ENCODE data around the gene PTAFR. TPM values are rescaled to one million over a fixed set of nuclear protein-coding genes. Genes with fewer than 3 reads are reported as not detected.

PTAFR gene, protein sequence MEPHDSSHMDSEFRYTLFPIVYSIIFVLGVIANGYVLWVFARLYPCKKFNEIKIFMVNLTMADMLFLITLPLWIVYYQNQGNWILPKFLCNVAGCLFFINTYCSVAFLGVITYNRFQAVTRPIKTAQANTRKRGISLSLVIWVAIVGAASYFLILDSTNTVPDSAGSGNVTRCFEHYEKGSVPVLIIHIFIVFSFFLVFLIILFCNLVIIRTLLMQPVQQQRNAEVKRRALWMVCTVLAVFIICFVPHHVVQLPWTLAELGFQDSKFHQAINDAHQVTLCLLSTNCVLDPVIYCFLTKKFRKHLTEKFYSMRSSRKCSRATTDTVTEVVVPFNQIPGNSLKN
- under 1 TPM; 0.20 to 0.56 TPM for total RNA-seq

- ChIA-PET POLR2A (no interaction called here), CTCF (no interaction called here)
- Mint-ChIP-seq H3K4me3 (no peak within 1 kb of the TSS), H3K27me3 (peaks cover 70% of the 10 kb centered on the region), H3K36me3 (ENCODE audit: low read depth) (peaks cover 3% of the 10 kb centered on the region), H3K9me3 (no peaks in the 10 kb centered on the region), H3K27ac (no peak within 1 kb of the TSS), H3K4me1 (peaks cover 32% of the 10 kb centered on the region)
- no peak for DNase-seq
Observed at GRCh38 chr1:28176492-28177470, at the start of gene PTAFR. PTAFR (minus strand) TSS chr1:28176690; CDS start chr1:28151021, 25,669 bp downstream.

DNA sequence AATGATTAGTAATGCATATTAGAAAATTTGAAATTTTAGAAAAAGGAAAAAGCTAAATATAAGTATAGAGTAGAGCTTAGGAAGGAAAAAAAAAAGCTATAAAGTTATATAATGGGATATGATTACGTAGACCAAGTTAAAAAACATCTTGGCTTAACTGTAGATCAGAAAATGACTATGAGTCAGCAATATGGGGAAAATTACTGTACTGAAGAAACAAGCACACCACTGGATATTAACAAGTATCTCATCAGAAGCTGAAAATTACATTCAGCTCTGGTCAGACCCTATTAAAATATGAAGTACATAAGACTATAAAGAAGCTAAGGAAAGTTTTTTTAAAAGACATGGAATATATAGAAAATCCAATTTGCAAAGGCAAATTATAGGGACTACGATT is 36.8 kb upstream of the PTAFR start:
- peaks cover 22% of the 10 kb centered on the region for H3K36me3 Mint-ChIP-seq (ENCODE audit: low read depth)
- POLR2A ChIA-PET, result no interaction called here

GRCh38 chr1:28209700-28210099 is 33.2 kb upstream of the PTAFR start:
- Mint-ChIP-seq H3K27me3 (no peaks in the 10 kb centered on the region), H3K27ac (no peak overlapping the region), H3K4me3 (no peak overlapping the region), H3K4me1 (peaks cover 11% of the 10 kb centered on the region), H3K36me3 (ENCODE audit: low read depth) (peaks cover 30% of the 10 kb centered on the region), H3K9me3 (no peaks in the 10 kb centered on the region)
- DNase-seq, result no peak
- CTCF ChIA-PET, result interaction anchor here (0.9 to 1.9 kb wide), 8 partner anchors 9 to 304 kb away, joined by 4 to 20 read pairs (median 4); partner anchors contain the start of gene EYA3
- POLR2A ChIA-PET, result no interaction called here

More for the DNA sequence above, 36.8 kb upstream of the PTAFR start:
- no peak overlapping the region for H3K4me3 Mint-ChIP-seq
- no peaks in the 10 kb centered on the region for H3K9me3 Mint-ChIP-seq
- no peak overlapping the region for H3K27ac Mint-ChIP-seq
- DNase-seq, result no peak
- CTCF ChIA-PET, result interaction anchor here (0.6 to 1.0 kb wide), 4 partner anchors 35 to 199 kb away, joined by 3 to 6 read pairs (median 4); no protein-coding TSS in a partner anchor
- H3K4me1 Mint-ChIP-seq, result peaks cover 9% of the 10 kb centered on the region
- no peaks in the 10 kb centered on the region for H3K27me3 Mint-ChIP-seq

- Mint-ChIP-seq H3K27ac (no peak overlapping the region), H3K4me1 (peaks cover 11% of the 10 kb centered on the region), H3K36me3 (ENCODE audit: low read depth) (peaks cover 37% of the 10 kb centered on the region), H3K9me3 (no peaks in the 10 kb centered on the region), H3K27me3 (no peaks in the 10 kb centered on the region), H3K4me3 (no peak overlapping the region)
- ChIA-PET POLR2A (interaction anchor here (0.6 kb wide), 1 partner anchor 142 kb away, joined by 3 read pairs; no protein-coding TSS in a partner anchor), CTCF (interaction anchor here (0.5 to 1.9 kb wide), 9 partner anchors 9 to 303 kb away, joined by 3 to 20 read pairs (median 4); partner anchors contain the start of gene EYA3)
- peak; percentile 80 for DNase-seq
Observed at GRCh38 chr1:28208818-28209441, 32.4 kb upstream of the PTAFR start.

DNA sequence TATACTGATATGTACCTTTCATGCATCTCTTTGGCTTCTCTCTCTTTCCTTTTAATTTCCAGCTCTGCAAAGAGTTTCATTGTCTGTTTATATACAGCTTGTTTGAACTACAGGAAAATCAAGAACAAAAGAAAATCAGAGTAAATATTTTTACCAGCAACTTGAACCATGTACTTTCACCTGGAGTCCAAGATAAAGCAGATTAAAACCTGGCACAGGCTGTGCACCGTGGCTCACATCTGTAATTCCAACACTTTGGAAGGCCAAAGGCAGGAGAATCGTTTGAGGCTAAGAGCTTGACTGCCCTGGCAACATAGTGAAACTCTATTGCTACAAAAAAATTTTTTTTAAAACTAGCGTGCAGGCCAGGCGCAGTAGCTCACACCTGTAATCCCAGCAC is 28.8 kb upstream of the PTAFR start:
- H3K36me3 Mint-ChIP-seq (ENCODE audit: low read depth), result peaks cover 63% of the 10 kb centered on the region

DNA sequence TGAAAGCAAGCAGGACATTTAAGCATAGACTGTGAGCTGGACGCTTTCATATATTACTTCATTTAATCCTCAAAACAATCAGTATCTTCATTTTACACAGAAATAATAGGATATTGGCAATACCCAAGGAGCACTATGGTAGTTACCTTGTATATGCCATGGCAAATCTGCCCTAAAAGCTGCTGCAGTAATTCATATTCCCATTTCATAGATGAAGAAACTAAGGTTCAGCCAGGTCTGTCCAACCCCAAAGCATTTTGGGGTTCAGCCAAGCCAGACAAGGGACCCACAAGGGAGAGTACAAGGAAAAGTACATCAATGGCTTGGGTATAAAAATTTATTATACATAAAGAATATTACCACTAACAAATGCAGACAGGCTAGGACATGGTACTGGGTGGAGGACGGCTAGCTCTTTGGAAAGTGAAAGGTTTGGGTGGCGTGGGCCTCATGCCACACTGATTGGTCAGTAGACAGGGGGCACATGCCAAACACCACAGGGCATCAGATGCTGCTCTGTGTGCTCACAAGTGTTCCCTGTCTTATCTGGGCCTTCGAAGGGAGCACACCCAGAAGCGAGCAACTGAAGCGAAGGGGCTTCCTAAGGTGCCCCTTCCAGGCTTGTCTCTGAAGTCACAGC is 23.9 kb upstream of the PTAFR start:
- H3K27ac Mint-ChIP-seq, result peak overlapping the region; percentile 86
- POLR2A ChIA-PET, result no interaction called here
- peaks cover 48% of the 10 kb centered on the region for H3K4me1 Mint-ChIP-seq
- CTCF ChIA-PET, result interaction anchor here (0.6 to 1.4 kb wide), 2 partner anchors 9 to 172 kb away, joined by 3 to 5 read pairs; no protein-coding TSS in a partner anchor
- H3K9me3 Mint-ChIP-seq, result peaks cover 5% of the 10 kb centered on the region
- peak overlapping the region; percentile 53 for H3K4me3 Mint-ChIP-seq
- H3K27me3 Mint-ChIP-seq, result no peaks in the 10 kb centered on the region
- H3K36me3 Mint-ChIP-seq (ENCODE audit: low read depth), result peaks cover 77% of the 10 kb centered on the region
- no peak for DNase-seq

More for the DNA sequence above, 28.8 kb upstream of the PTAFR start:
- Mint-ChIP-seq H3K4me1 (peaks cover 25% of the 10 kb centered on the region), H3K27ac (no peak overlapping the region), H3K4me3 (no peak overlapping the region), H3K27me3 (no peaks in the 10 kb centered on the region), H3K9me3 (no peaks in the 10 kb centered on the region)
- ChIA-PET POLR2A (no interaction called here), CTCF (interaction anchor here (0.6 to 2.1 kb wide), 2 partner anchors 92 to 114 kb away, joined by 4 to 7 read pairs; no protein-coding TSS in a partner anchor)
- no peak for DNase-seq

- Mint-ChIP-seq H3K27ac (peak overlapping the region; percentile 86), H3K4me1 (peaks cover 48% of the 10 kb centered on the region), H3K36me3 (ENCODE audit: low read depth) (peaks cover 71% of the 10 kb centered on the region), H3K27me3 (no peaks in the 10 kb centered on the region), H3K4me3 (peak overlapping the region; percentile 63), H3K9me3 (peaks cover 5% of the 10 kb centered on the region)
- ChIA-PET CTCF (interaction anchor here (0.7 to 1.4 kb wide), 2 partner anchors 10 to 97 kb away, joined by 3 to 5 read pairs; no protein-coding TSS in a partner anchor), POLR2A (no interaction called here)
- DNase-seq, result peak; percentile 85
Observed at GRCh38 chr1:28199328-28200233, 23.1 kb upstream of the PTAFR start.

DNA sequence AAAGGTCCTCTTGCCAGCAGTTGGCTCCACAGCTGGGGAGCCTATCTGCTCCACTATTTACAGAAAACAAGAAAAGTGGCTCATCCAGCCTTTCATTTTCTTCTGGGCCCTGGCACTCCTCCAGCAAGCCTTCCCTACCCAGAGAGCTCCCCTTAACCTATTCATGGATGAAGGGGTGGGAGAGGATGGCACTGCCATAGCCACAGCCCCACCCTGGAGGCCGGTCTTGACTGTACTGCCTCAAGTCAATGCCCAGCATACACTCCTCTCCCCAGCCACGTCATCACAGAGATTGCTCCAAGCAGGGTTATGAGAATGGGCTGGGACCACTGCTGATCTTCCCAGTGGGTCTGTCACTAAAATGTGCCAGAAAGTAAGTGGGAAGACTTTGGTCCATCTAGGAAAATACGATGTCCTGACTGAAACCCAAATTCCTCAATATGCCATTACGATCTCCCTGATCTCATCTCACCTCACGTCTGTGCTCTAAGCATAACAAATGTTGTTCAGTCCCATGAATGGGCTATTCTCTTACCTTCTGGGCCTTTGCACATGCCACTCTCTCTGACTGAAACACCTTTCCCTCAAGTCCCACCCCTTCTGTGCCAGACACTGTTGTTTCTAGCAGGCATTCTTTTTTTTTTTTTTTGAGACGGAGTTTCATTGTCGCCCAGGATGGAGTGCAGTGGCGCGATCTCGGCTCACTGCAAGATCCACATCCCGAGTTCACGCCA is 21.4 kb upstream of the PTAFR start:
- Mint-ChIP-seq H3K27me3 (no peaks in the 10 kb centered on the region), H3K36me3 (ENCODE audit: low read depth) (peaks cover 59% of the 10 kb centered on the region), H3K27ac (no peak overlapping the region), H3K9me3 (peaks cover 5% of the 10 kb centered on the region), H3K4me1 (peaks cover 45% of the 10 kb centered on the region), H3K4me3 (no peak overlapping the region)
- CTCF ChIA-PET, result interaction anchor here (1.4 to 1.9 kb wide), 3 partner anchors 9 to 218 kb away, joined by 4 read pairs; no protein-coding TSS in a partner anchor
- no peak for DNase-seq
- POLR2A ChIA-PET, result no interaction called here

GRCh38 chr1:28196330-28196729 is 19.8 kb upstream of the PTAFR start:
- CTCF ChIA-PET, result interaction anchor here (0.6 to 1.9 kb wide), 8 partner anchors 8 to 1564 kb away, joined by 3 to 6 read pairs (median 4); no protein-coding TSS in a partner anchor
- Mint-ChIP-seq H3K4me3 (no peak overlapping the region), H3K9me3 (peaks cover 5% of the 10 kb centered on the region), H3K27ac (no peak overlapping the region), H3K36me3 (ENCODE audit: low read depth) (peaks cover 49% of the 10 kb centered on the region), H3K27me3 (peaks cover under 1% of the 10 kb centered on the region), H3K4me1 (peaks cover 45% of the 10 kb centered on the region)
- POLR2A ChIA-PET, result no interaction called here
- no peak for DNase-seq

DNA sequence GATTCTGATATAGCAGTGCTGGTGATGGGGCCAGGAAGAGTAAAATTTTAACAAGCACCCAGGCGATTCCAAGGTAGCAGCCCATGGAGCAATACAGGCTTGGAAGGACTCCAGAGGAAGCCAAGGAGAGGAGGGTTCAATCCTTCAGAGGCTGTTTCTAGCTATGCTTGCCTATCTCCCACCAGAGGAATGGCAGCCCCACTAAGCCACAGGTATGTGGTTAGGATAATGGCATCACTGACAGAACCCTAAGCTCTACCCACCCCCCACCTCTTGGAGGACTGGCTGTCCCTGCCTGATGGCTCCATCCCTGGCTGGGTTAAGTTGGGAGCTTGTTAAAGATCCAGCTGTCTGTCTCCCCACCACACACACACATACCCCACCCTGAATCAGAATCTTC is 19.3 kb upstream of the PTAFR start:
- H3K27me3 Mint-ChIP-seq, result peaks cover 6% of the 10 kb centered on the region
- ChIA-PET POLR2A (no interaction called here), CTCF (interaction anchor here (0.6 to 1.7 kb wide), 4 partner anchors 8 to 264 kb away, joined by 3 to 6 read pairs (median 4); no protein-coding TSS in a partner anchor)
- no peak overlapping the region for H3K4me3 Mint-ChIP-seq
- peaks cover 43% of the 10 kb centered on the region for H3K36me3 Mint-ChIP-seq (ENCODE audit: low read depth)
- DNase-seq, result no peak
- H3K27ac Mint-ChIP-seq, result no peak overlapping the region
- H3K4me1 Mint-ChIP-seq, result peaks cover 39% of the 10 kb centered on the region
- peaks cover 5% of the 10 kb centered on the region for H3K9me3 Mint-ChIP-seq
